DMS79 treated with DMSO at 0.1 percent for 48 hours (cell line): ENCODE results near the gene RAB40B.

Experiments
- DNase-seq: peaks from one replicate; lab custom pipeline; 2025; lab: John Stamatoyannopoulos, UW

Gene RAB40B

DNA sequence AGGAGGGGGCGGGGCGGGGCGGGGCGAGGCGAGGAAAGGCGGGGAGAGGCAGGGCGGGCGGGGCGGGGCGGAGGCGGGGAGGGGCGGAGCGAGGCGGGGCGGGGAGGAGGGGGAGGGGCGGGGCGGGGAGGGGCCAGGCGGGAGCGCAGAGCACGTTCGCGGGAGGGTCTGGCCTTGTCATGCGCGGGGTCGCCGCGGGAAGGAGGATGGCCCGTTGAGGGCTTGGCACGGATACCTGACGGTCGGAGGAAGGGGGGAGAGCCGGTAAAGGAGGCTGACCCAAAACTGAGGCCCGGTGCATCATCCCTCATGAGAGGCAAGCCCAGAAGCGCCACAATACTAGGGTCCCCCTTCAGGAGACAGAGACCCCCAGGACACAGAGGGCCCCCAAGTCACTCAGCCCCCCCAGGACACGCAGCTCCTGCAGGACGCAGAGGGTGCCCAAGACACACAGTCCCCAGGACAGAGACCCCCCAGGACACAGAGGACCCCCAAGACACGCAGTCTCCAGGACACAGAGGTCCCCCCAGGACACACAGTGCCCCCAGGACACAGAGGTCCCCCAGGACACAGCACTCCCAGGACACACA is 49.7 kb downstream of the RAB40B start:
- DNase-seq = peak; percentile 3

DNA sequence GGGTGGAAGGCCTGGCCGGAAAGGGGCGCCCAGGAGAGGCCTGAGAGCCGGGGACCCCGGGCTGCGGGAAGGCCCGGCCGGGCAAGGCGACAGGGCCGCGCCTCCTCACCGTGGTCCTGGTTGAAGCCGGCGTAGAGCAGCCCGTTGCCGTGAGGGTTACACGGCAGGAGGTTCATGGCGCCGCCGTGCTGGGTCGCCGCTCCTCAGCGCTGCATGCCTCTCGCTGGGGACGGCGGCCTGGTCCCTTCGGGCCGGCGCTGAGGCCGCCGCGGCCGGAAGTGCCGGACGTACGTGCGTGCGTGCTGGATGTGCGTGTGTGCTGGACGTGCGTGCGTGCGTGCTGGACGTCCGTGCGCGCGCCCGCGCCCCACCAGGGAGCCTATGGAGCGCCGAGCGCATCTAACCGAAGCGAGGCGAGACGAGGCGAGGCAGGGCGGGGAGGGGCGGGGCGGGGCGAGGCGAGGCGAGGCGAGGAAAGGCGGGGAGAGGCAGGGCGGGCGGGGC is 50.3 kb downstream of the RAB40B start, which contains the start of gene WDR45B:
Gene WDR45B (minus strand): TSS at position 280 of the 504 bp plus-strand sequence. CDS start 104 bp downstream, at position 176.
- DNase-seq = peak; percentile 58

DNA sequence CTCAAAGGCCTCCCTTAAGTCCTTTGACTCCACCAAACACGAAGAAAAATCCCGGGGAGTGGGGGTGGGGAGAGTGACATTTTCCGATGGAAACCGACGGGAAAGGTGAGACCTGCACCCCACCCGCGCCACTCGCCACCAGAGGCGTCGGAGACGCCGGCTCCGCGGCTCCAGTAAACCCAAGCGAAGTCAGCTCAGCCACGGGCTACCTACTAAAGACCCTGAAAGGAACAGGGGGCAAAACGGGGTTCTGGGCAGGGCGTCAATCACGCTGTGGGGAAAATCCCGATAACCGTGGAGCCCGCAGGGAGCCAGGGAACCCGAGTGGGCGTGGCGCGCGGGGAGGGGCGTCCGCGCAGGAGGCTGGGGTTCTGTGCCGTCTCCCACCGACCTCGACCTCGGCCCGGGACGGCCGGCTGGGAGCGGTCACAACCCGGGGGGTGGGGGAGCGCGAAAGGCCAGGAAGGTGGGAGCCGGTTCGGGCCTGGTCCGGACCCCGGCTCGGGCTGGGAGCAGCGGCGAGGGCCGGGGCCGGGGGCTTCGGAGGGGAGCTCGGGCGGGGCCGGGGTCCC is 50.8 kb downstream of the RAB40B start:
- DNase-seq = no peak

DNA sequence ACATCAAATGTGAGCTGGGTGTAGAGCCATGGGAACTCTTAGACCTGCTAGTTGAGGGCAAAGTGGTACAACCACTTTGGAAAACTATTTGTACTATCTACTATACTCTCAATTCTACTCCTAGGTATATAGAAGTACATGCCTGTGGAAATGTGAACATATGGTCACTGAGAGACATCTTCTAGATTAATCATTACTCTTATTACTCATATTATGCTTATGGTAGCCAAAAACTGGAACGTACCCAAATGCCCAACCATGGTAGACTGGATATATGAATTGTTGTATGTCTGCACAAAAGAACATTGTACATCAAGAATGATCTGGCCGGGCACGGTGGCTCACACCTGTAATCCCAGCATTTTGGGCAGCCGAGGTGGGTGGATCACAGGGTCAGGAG is 53.0 kb downstream of the RAB40B start:
- DNase-seq = no peak

DNA sequence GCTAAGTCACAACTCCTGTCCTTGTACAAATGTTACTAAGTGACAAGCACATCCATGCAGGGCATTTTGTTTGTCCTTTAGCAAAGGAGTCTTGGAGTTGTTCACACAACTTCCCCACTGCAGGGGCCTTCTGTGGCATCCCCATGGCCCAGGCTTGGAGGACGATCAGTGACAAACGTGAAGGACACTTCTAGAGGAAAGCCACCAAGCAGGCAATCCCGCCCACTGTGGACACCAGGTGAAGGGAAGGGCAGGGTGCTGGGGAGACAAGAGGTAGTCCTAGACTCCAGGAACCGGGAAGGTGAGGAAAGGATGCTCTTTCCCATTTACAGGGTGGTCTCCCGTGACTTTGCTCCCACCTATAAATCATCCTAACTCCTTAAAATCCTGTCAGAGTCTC is 54.4 kb downstream of the RAB40B start:
- DNase-seq = no peak

DNA sequence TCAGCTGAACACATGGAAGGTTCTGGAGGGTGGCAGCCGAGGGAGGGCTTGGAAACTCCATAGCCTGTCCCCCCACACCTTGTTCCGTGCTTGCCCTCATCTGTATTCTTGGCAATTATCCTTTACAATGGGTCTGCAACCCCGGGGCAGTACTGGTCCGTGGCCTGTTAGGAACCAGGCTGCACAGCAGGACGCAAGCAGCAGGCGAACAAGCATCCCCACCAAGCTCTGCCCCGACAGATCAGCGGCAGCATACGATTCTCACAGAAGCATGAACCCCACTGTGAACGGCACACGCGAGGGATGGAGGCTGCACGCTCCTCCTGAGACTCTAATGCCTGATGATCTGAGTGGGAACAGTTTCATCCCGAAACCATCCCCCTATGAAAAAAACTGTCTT is 56.5 kb downstream of the RAB40B start:
- DNase-seq = no peak

DNA sequence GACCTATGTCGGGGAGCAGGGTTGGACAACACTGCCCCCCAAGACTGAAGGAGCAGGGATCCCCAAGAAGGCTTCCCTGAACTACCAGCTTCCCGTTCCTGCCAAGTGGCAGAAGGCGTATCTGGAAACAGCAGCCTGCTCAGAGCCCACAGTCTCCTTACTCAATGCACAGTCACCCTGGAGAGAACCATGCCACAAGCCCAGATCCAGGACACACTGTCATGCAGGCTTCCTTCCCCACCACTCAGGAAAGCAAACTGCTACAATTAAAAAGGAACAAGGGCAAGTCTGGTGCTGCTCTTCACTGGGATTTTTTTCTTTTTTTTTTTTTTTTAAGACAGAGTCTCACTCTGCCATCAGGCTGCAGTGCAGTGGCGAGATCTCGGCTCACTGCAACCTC is 58.5 kb downstream of the RAB40B start:
- no peak for DNase-seq

DNA sequence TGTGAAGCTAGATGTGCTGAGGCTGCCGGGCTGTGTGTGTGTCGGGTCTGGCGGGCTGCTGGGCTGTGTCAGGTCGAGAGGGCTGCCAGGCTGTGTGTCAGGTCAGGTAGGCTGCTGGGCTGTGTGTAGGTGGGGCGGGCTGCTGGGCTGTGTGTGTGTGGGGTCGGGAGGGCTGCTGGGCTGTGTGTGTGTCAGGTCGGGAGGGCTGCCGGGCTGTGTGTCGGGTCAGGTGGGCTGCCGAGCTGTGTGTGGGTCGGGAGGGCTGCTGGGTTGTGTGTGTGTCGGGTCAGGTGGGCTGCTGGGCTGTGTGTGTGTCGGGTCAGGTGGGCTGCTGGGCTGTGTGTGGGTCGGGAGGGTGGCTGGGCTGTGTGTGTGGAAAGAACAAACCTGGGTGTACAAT is 58.9 kb downstream of the RAB40B start:
- DNase-seq = no peak

DNA sequence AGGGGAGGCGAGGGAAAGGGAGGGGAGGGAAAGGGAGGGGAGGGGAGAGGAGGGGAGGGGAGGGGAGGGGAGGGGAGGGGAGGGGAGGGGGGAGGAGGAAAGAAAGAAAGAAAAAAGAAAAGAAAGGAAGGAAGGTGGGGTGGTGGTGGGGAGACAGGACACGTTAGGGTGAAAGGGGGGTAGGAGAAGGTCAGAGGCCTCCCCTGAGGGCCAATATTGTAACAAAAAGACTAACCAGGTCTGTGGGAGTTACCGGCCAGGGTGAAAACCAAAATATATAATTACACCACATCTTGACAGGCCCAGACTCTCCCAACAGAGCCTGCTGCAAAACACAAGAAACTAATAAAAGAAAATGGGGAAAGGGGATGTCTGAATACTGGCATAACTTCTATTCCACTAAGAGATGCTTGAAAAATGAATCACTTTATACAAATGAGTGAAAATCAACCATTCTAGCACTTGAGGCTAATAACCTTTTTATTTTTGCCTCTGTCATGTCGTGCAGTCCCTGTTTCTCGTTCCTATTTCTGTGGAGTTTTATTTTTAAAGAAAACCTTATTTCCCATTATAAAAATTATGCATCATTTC is 60.2 kb downstream of the RAB40B start:
- no peak for DNase-seq

DNA sequence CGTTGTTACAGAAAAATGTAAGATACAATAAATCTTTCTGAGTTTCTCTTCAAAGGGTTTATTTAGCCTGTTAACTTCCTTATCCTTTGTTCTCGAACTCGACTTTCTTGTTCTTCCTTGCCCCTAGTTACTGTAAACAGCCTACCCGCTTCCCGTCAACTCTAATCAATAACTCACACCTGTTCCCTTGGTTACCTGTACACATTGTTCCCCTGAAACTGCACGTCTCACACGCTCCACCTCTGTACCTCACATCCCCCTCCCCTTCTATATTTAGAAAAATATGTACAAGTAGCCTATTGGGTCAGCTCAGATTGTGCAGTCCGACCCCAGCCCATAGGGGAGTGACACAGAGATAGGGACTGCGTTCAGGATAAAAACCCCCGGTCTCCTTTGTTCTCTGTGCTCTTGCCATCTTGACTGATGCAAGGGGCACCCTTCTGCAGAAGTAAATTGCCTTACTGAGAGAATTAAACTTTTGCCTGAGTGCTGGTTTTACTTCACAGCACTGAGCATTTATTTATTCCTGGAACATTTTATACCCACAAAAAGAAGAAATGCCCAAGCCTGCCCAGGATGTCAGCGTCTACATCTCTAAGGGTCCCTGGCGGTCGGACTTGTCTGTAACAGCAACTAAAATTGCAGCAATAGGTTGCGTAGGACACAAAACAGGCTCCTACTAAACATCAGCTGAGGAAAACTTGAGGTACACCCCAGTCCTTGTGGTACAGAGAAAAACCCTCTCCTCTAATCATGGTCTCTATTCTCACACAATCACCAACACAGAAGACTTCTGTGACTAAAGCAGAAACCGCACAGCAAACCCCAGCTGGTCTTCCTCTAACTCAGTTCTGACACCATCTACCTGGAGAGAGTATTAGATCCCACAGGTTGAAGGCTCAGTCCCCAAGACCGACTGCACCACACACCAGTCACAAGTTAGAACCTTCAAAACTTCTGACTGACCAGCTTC is 61.6 kb downstream of the RAB40B start:
- DNase-seq = no peak

DNA sequence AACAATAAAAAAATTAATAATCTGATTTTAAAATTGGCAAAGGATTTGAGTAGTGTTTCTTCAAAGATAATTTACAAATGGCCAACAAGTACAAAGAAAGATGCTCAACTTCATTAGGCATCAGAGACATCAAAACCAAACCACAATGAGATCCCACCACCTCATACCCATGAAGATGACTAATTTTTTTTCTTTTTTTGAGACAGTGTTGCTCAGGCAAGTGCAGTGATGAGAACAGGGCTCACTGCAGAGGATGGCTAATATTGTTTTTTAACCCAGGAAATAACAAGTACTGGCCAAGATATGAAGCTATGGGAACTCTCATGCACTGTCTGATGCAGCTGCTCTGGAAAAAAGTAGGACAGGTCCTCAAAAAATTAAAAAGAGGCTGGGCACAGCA is 65.2 kb downstream of the RAB40B start:
- no peak for DNase-seq

DNA sequence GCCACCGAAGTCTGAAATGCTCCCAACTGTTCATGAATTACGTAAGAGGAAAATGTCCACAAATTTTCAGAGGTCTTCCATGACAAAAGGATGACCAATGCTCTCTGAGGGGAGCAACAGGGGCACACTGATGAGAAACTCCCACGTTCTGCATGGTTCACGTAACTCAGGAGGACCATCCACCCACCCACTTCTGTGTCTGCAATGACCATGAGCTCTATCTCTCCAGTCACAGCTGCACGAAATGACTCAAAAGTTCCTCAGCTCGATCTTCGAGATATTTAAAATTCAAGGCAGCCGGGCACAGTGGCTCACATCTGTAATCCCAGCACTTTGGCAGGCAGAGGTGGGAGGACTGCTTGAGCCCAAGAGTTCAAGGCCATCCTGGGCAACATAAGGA is 66.0 kb downstream of the RAB40B start:
- no peak for DNase-seq

DNA sequence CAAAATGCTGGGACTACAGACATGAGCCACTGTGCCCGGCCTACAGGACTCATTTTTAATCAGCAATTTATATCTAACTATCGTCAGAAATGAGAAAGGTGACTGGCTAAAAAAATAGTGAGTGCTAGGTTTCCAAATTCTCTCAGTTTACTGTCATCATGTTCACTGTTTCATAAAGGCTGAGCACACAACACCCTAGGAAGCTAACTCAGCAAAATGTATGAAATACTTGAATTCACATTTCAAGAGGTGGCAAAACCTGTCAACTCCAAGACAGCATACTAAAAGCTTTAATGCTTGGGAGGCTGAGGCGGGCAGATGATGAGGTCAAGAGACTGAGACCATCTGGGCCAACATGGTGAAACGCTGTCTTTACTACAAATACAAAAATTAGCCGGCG is 67.0 kb downstream of the RAB40B start:
- no peak for DNase-seq

DNA sequence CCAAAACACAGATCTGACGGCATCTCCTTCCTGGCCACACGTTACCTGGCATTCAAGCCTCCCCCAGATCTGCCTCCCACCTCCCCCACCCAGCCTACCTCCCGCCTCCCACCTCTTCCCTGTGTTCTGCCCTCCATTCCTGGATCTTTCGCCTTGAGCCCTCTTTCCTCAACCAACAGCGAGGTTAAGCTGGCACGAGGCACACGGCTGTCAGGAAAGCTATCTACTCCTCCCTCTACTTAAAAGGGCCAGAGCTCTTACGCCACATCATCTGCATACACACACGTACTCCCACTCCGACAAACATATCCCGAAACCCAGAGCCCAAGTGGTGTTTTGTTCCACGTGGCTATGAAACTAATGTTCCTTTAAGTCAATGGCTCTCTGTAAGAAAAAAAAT is 68.3 kb downstream of the RAB40B start:
- no peak for DNase-seq

DNA sequence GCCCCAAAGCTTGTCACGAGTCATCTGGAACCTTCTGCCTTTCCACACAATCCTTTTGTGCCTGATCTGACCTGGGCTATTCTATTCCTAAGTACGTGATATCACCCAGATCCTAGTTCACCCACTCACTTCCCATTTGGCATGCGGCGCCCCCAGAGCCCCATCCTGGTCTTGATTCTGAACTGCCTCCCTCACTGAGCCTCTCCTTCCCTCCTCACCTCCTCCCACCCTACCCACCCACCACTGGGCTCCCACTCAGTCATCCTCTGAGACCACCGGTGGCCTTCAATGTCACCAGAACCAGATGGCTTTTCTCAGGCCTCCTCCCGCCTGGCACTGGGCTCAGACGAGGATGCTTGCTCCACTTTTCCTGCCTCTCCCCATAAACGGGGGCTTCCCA is 68.8 kb downstream of the RAB40B start:
- no peak for DNase-seq

DNA sequence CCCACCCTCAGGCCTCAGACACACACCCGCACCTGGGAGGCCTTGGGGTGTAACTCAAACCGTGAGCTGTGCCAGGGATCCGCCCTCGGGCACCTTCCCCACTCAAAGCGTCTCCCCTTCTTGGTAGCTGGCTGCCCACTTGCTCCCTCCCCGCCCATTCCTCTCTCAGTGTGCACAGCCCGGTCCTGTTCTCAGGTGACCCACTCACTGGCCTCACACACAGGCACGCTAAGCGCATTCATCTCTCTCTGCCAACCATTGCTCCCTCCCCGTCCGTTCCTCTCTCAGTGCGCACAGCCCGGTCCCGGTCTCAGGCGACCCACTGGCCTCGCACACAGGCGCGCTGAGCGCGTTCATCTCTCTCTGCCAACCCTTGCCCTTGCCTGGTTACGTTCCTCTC is 71.1 kb downstream of the RAB40B start:
- DNase-seq = no peak

DNA sequence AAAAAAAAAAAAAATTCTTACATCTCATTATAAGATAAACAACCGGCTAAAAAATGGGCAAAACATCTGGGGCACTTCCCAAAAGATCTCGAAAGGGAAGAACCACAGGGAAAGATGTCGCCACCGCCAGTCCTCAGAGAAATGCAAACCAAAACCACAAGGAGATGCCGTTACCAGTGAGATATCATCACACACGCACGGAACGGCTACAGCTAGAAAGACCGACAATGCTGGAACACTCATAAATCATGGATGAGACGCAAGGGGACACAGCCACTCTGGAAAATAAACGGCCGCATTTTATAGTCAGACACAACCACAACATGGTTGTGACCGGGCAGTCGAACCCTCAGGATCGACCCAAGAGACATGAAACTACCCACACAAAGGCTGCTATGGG is 74.8 kb downstream of the RAB40B start:
- DNase-seq = no peak

DNA sequence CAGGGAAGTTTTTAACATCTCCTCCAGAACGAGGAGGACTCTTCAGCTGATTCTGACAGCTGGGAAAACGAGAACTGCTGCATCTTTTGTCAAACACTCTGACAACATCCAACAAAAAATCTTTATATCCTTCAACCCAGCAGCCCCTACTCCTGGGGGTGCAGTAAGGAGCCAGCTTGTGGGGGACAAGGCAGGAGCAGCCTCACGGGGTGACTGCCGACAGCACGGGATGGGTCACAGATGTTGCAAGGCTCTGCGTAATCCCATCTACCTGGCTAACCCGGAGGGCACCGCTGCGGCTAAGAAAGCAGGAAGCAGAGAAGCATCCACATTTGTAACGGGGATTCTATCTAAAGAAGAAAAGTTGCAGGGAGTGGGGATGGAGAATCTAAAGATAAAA is 78.9 kb downstream of the RAB40B start:
- DNase-seq = no peak

DNA sequence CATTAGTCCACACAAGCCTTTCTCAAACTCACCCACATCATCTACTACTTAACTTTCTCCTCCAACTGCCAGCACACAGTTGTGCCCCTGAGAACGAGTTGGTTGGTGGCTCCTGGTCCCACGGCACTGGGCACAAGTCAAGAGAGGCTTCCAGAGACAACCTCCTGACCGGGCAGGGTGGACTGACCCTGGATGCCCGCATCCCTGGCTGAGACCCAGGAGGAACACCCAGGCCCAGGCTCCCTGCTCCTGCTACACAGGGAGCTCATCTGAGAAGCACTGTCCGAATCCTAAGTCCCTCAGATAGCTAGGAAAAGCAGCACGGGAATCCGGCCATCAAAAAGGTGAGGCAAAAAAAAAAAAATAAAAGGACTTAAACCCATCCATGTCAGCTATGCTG is 79.3 kb downstream of the RAB40B start:
- DNase-seq = no peak

DNA sequence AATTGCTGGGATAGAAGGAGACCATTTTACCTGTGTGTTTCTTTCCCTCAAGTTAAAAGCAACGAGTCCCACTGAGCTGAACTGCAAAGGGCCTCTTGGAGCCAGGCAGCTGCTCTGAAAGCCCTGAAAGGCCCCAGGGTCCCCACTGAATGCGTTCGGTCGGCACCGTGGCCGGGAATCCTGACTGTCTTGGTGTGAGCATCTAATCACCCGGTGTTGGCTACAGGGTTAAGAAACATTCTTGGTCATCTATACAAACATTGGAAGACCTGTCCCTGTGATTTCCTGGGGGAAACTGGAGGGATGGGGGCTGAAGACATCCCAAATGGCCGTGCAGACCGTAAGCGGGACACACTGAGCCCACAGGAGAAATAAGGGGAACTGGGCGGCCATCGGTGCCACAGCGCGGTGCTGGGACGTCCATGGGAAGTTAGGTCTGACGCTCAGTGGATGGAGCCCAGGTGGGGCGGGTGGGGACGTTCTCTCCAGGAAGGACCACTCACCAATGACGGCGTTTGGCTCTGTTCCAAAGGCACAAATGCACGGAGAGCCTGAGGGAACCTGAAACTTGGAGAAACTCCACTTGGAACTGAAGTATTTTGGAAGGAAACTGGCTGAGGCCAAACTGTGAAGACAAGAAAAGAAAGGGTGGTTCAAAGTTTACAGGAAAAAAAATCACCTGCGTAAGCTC is 82.3 kb downstream of the RAB40B start:
- DNase-seq = no peak

DNA sequence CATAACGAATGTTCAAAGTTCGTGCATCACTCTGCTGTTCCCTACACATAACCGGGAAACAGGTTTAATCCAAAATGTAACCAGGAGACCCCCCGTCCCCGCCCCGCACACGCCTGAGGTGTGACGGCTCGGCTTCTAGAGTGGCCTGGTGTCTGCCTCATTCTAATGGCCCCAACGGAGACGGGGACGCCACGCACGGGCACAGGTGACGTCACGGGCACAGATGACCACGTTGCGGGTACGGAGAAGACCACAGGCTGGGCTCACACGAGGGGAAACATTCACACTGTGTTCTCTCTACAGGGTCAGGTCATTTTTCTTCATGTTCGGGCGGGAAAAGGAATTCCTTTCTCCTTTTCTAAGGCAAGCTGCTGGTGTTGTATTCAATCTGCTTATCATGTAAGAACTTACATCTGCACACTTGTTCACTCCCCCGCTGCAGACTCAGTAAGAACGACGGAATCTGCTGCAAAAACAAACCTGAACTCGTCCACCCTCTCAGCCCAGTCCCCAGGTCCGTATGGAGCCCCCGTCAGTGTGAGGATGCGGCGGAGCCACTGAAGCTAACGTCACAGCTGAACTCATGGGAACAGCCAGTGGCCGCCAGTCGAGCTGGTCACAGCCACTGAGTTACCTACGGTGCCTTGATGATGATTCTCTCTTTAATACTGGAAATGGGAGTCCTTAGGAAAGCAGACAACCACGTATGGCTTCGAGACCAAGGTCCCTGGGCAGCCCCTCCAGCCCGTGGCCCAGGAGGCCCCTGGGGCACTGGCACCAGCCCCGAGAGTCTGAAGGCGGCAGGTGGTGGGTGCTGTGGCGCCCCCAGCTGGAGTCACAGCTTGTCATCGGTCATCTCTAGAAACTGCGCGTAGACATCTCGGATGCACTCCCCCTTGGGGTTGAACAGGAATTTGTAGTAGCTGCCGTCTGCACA is 83.1 kb downstream of the RAB40B start:
- DNase-seq = no peak
